ENCODE data around the gene RPL21. TPM values are rescaled to one million over a fixed set of nuclear protein-coding genes. Genes with fewer than 3 reads are reported as not detected.
"Not testable (repeated sequence)": the region's sequence is repeated elsewhere in the genome, so short reads cannot be mapped to it uniquely, and the experiment has no call there.

RPL21 gene
- total RNA-seq, 1 donor from 2014 or later = 1,245 TPM

- no peak for TF ChIP-seq CTCF (IDR thresholded peaks at IDR 0.05; ENCODE audit: insufficient read depth, low read length, poor library complexity, severe bottlenecking)
- DNase-seq (ENCODE audit: low read depth) = no peak
- Histone ChIP-seq H3K27me3 (ENCODE audit: control insufficient read depth, insufficient read depth, low read length) (no peaks in the 10 kb centered on the region), H3K4me3 (ENCODE audit: low read depth, low read length) (no peak overlapping the region), H3K36me3 (ENCODE audit: control insufficient read depth, insufficient read depth, low read length) (no peaks in the 10 kb centered on the region)
Observed at GRCh38 chr13:27211271-27211670, 40.1 kb upstream of the RPL21 start.

DNA sequence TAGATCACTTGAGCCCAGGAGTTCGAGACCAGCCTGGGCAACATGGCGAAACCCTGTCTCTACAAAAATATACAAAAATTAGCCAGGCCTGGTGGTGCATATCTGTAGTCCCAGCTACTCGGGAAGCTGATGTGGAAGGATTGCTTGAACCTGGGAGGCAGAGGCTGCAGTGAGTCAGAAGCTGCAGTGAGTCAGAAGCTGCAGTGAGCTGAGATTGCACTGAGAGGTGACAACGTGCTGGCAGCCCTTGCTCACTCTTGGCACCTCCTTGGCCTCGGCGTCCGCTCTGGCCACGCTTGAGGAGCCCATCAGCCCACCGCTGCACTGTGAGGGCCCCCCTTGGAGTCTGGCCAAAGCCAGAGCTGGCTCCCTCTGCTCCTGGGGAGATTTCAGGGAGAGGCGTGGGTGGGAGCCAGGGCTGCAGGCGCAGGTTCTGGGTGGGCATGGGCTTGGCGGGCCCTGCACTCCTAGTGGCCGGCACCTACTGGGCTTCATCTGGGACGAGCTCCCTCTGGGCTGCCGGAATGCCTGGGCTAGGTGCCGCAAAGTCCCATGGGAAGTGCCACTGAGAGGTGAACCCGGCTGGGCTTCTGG lies 39.5 kb upstream of the RPL21 start:
- Histone ChIP-seq H3K4me3 (ENCODE audit: low read depth, low read length) (no peak overlapping the region), H3K36me3 (ENCODE audit: control insufficient read depth, insufficient read depth, low read length) (no peaks in the 10 kb centered on the region), H3K27me3 (ENCODE audit: control insufficient read depth, insufficient read depth, low read length) (no peaks in the 10 kb centered on the region)
- peak; percentile 19 for DNase-seq (ENCODE audit: low read depth)
- TF ChIP-seq CTCF (IDR thresholded peaks at IDR 0.05; ENCODE audit: insufficient read depth, low read length, poor library complexity, severe bottlenecking) = no peak

GRCh38 chr13:27213386-27213785 lies 38.0 kb upstream of the RPL21 start:
- not testable (repeated sequence) for DNase-seq (ENCODE audit: low read depth); H3K36me3 ChIP-seq (ENCODE audit: control insufficient read depth, insufficient read depth, low read length); H3K4me3 ChIP-seq (ENCODE audit: low read depth, low read length); H3K27me3 ChIP-seq (ENCODE audit: control insufficient read depth, insufficient read depth, low read length)

GRCh38 chr13:27217791-27218190 lies 33.6 kb upstream of the RPL21 start:
- H3K36me3 ChIP-seq (ENCODE audit: control insufficient read depth, insufficient read depth, low read length) = not testable (repeated sequence)

GRCh38 chr13:27218861-27219260 lies 32.5 kb upstream of the RPL21 start:
- H3K36me3 ChIP-seq (ENCODE audit: control insufficient read depth, insufficient read depth, low read length); H3K4me3 ChIP-seq (ENCODE audit: low read depth, low read length); H3K27me3 ChIP-seq (ENCODE audit: control insufficient read depth, insufficient read depth, low read length); DNase-seq (ENCODE audit: low read depth): not testable (repeated sequence)

More at GRCh38 chr13:27217791-27218190, 33.6 kb upstream of the RPL21 start:
- H3K4me3 ChIP-seq (ENCODE audit: low read depth, low read length); H3K27me3 ChIP-seq (ENCODE audit: control insufficient read depth, insufficient read depth, low read length); DNase-seq (ENCODE audit: low read depth): not testable (repeated sequence)

- Histone ChIP-seq H3K4me3 (ENCODE audit: low read depth, low read length) (no peak overlapping the region), H3K27me3 (ENCODE audit: control insufficient read depth, insufficient read depth, low read length) (no peaks in the 10 kb centered on the region), H3K36me3 (ENCODE audit: control insufficient read depth, insufficient read depth, low read length) (no peaks in the 10 kb centered on the region)
- no peak for DNase-seq (ENCODE audit: low read depth)
- no peak for TF ChIP-seq CTCF (IDR thresholded peaks at IDR 0.05; ENCODE audit: insufficient read depth, low read length, poor library complexity, severe bottlenecking)
Observed at GRCh38 chr13:27219611-27220010, 31.7 kb upstream of the RPL21 start.

DNA sequence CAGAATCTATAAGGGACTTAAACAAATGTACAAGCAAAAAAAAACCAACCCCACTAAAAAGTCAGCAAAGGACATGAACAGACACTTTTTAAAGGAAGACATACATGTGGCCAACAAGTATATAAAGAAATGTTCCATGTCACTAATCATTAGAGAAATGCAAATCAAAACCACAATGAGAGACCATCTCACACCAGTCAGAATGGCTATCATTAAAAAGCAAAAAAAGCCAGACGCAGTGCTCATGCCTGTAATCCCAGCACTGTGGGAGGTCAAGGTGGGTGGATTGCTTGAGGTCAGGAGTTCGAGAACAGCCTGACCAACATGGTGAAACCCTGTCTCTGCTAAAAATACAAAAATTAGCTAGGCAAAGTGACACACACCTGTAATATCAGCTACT lies 29.3 kb upstream of the RPL21 start:
- not testable (repeated sequence) for H3K27me3 ChIP-seq (ENCODE audit: control insufficient read depth, insufficient read depth, low read length); DNase-seq (ENCODE audit: low read depth); H3K36me3 ChIP-seq (ENCODE audit: control insufficient read depth, insufficient read depth, low read length); H3K4me3 ChIP-seq (ENCODE audit: low read depth, low read length)

DNA sequence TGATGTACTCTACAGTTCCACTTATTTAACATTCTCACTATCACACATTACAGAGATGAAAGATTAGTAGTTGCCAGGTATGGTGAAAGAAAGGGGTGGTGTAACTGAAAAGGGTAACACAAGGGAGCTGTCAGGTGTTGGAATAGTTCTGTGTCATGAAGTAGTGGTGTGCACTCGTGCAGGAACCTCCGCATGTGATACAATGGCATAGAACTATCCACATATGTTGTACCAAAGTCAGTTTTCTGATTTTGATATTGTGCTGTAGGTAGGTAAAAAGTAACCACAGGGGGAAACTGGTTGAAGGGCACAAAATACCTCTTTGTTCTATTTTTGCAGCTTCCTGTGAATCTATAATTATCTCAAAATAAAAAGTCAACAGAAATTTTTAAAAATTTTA lies 24.4 kb upstream of the RPL21 start:
- Histone ChIP-seq H3K27me3 (ENCODE audit: control insufficient read depth, insufficient read depth, low read length) (no peaks in the 10 kb centered on the region), H3K36me3 (ENCODE audit: control insufficient read depth, insufficient read depth, low read length) (no peaks in the 10 kb centered on the region), H3K4me3 (ENCODE audit: low read depth, low read length) (no peak overlapping the region)
- DNase-seq (ENCODE audit: low read depth) = no peak
- TF ChIP-seq CTCF (IDR thresholded peaks at IDR 0.05; ENCODE audit: insufficient read depth, low read length, poor library complexity, severe bottlenecking) = no peak

All from kidney epithelial cell (primary cell).